ENCODE data around the gene PEX11A. TPM values are rescaled to one million over a fixed set of nuclear protein-coding genes. Genes with fewer than 3 reads are reported as not detected.

Gene PEX11A
- total and polyA plus RNA-seq, 2 of the 8 experiments (the other 6 are each of a cell fraction or from before 2014, with no cell fraction given): 2.9 to 3.0 TPM

- H2AK5ac ChIP-seq (ENCODE audit: low read depth, low read length): no peak overlapping the region
- no peak overlapping the region for H2BK12ac ChIP-seq (ENCODE audit: low read depth, low read length)
- H3K36me3 ChIP-seq (ENCODE audit: control insufficient read depth in 2 of 4, insufficient read depth in 4 of 4, low read length in 3 of 4): no peaks in the 10 kb centered on the region
- H4K8ac ChIP-seq (ENCODE audit: extremely low read depth, insufficient read depth, low read length): no peak overlapping the region
- H4K91ac ChIP-seq (replicated peaks; ENCODE audit: insufficient read length, low read length): no peak overlapping the region
- H3K79me1 ChIP-seq (ENCODE audit: low read depth, low read length): no peaks in the 10 kb centered on the region
- H3K56ac ChIP-seq (replicated peaks; ENCODE audit: insufficient read length, low read depth, low read length): no peak overlapping the region
- no peak overlapping the region for H3K4me3 ChIP-seq (ENCODE audit: extremely low read depth in 1 of 4, insufficient read depth in 2 of 4, low read depth in 3 of 4, low read length in 4 of 4)
- DNase-seq (ENCODE audit: low read depth in 1 of 2, low spot score in 2 of 2): no peak
- H3K4ac ChIP-seq (replicated peaks; ENCODE audit: insufficient read length, low read depth, low read length): no peak overlapping the region
- no peak overlapping the region for H3K18ac ChIP-seq (ENCODE audit: extremely low read depth, low read length)
- no peaks in the 10 kb centered on the region; the same call in 1 of the 2 replicates for H3K23me2 ChIP-seq (ENCODE audit: low read depth, low read length)
- H3K27ac ChIP-seq (ENCODE audit: low read depth, low read length): no peak overlapping the region
- H2AFZ ChIP-seq (ENCODE audit: low read length): no peak overlapping the region
- no peaks in the 10 kb centered on the region; a peak in 1 of 7 replicates for H3K4me1 ChIP-seq (replicated peaks in 1 of 4; ENCODE audit: control insufficient read depth in 3 of 4, insufficient read depth in 4 of 4, low read length in 3 of 4)
- no peak overlapping the region for H3K23ac ChIP-seq (ENCODE audit: insufficient read length)
- H3K79me2 ChIP-seq (ENCODE audit: control insufficient read depth in 1 of 2, insufficient read depth in 2 of 2, low read length in 2 of 2): no peaks in the 10 kb centered on the region
- H2BK5ac ChIP-seq (ENCODE audit: low read depth, low read length): no peak overlapping the region
- no peaks in the 10 kb centered on the region for H3K9me3 ChIP-seq (ENCODE audit: insufficient read depth in 2 of 2, low read depth in 1 of 2, low read length in 1 of 2)
- no peak overlapping the region for H2BK120ac ChIP-seq (replicated peaks; ENCODE audit: low read depth, low read length)
- FAIRE-seq: no peak
- no peak overlapping the region for H3K4me2 ChIP-seq (ENCODE audit: insufficient read depth in 1 of 2, low read depth in 2 of 2, low read length in 2 of 2)
- no peak overlapping the region for H3K9ac ChIP-seq (replicated peaks in 1 of 4; ENCODE audit: extremely low read depth in 1 of 4, low read depth in 3 of 4, low read length in 3 of 4)
- no peak overlapping the region for H2BK20ac ChIP-seq (ENCODE audit: low read length)
- no peak overlapping the region for H3K14ac ChIP-seq (ENCODE audit: insufficient read length)
- H4K5ac ChIP-seq (ENCODE audit: insufficient read length, low read depth, low read length): no peak overlapping the region
- no peak overlapping the region for H2BK15ac ChIP-seq (ENCODE audit: low read length)
- WGBS, 2 experiments (ENCODE audit: extremely low coverage in 1 of 2, insufficient coverage in 1 of 2, insufficient read length in 1 of 2, insufficient replicate concordance in 2 of 2, low coverage in 1 of 2, low lambda C conversion rate in 2 of 2, missing lambda C conversion rate in 1 of 2): 94% methylated on average over 6 of the region's 6 CpGs; no CpG with 5 or more reads in 1 of the 2 experiments
- POLR2A ChIA-PET (ENCODE audit: partially characterized antibody): interaction anchor here (0.6 kb wide), 1 partner anchor 147 kb away, joined by 3 read pairs; no protein-coding TSS in a partner anchor
- H3K27me3 ChIP-seq (replicated peaks in 1 of 4; ENCODE audit: control insufficient read depth in 3 of 4, extremely low read depth in 1 of 4, insufficient read depth in 3 of 4, low read length in 3 of 4): no peaks in the 10 kb centered on the region; a peak in 2 of 7 replicates
- CTCF ChIA-PET (ENCODE audit: partially characterized antibody): interaction anchor here (0.7 to 6.6 kb wide), 5 partner anchors 18 to 212 kb away, joined by 3 to 43 read pairs (median 4); partner anchors contain the start of gene MESP2
- H4K20me1 ChIP-seq (replicated peaks in 1 of 2; ENCODE audit: control insufficient read depth in 1 of 2, insufficient read depth in 2 of 2, low read length in 2 of 2): no peaks in the 10 kb centered on the region
- TF ChIP-seq CHD2 (IDR thresholded peaks at IDR 0.05; ENCODE audit: low read length): no peak
- TF ChIP-seq BRCA1 (IDR thresholded peaks at IDR 0.05; ENCODE audit: low read depth, low read length): no peak
- no peak for TF ChIP-seq TAF7 (optimal IDR thresholded peaks at IDR 0.05; ENCODE audit: borderline replicate concordance, low read depth, low read length)
- TF ChIP-seq SP4 (IDR thresholded peaks at IDR 0.05; ENCODE audit: low read length): no peak
- TF ChIP-seq KDM1A (IDR thresholded peaks at IDR 0.05; ENCODE audit: borderline replicate concordance, low read length): no peak
- TF ChIP-seq BCL11A (IDR thresholded peaks at IDR 0.05; ENCODE audit: low read depth in 2 of 2, low read length in 2 of 2): no peak
- TF ChIP-seq CTBP2 (IDR thresholded peaks at IDR 0.05; ENCODE audit: borderline replicate concordance, insufficient read depth, insufficient read length, low read length): no peak
- TF ChIP-seq, protein P1, sequence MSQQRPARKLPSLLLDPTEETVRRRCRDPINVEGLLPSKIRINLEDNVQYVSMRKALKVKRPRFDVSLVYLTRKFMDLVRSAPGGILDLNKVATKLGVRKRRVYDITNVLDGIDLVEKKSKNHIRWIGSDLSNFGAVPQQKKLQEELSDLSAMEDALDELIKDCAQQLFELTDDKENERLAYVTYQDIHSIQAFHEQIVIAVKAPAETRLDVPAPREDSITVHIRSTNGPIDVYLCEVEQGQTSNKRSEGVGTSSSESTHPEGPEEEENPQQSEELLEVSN (IDR thresholded peaks at IDR 0.05): no peak
- TF ChIP-seq EP300 (IDR thresholded peaks at IDR 0.05; ENCODE audit: borderline replicate concordance in 1 of 2, low read depth in 2 of 2, low read length in 2 of 2): no peak
- no peak for TF ChIP-seq ZNF274 (IDR thresholded peaks at IDR 0.05; ENCODE audit: borderline replicate concordance, extremely low read depth, low read length)
- TF ChIP-seq RNF2 (IDR thresholded peaks at IDR 0.05; ENCODE audit: borderline replicate concordance, low read depth, low read length, missing control alignments, poor library complexity, severe bottlenecking): no peak
Measured at GRCh38 chr15:89675606-89676005, 14.9 kb downstream of the PEX11A start.
